K562 (cell line): ENCODE measurements around the gene EML5. TPM values are rescaled to one million over a fixed set of nuclear protein-coding genes. Genes with fewer than 3 reads are reported as not detected.

Source experiments
- ATAC-seq: fragments of 200-7000 bp; cut with Tn5 transposase; 3 replicates; pipeline ENCODE4 v1.9.1; 2020; ENCODE audit warnings: moderate library complexity
- BruUV-seq: library from RNA; stranded (reverse); fragments of 400-500 nt; replicated peaks from 2 replicates; lab custom pipeline; 2021; lab: Mats Ljungman, UMichigan
- CTCF ChIA-PET: fragments of 300-600 bp; formaldehyde crosslinking; extraction: SDS; loops from one replicate; lab custom pipeline; 2021; ENCODE audit warnings: low intra/inter-chr PET ratio; lab: Yijun Ruan, JAX
- POLR2A ChIA-PET: fragments of 300-600, 350-650 bp; sonication (Branson Sonifier 250); formaldehyde crosslinking; extraction: SDS; loops from one replicate; lab custom pipeline; 2021; ENCODE audit warnings: antibody characterized with exemption, inconsistent platforms; lab: Yijun Ruan, JAX
- DNase-seq, 4 experiments: peaks; one replicate each; pipeline versions ENCODE4 v3.0.0 to v3.0.0-alpha.2; 2011 to 2018; ENCODE audit warnings: low spot score in 3 of 4, mixed read lengths in 3 of 4; ENCODE audit errors: extremely low read depth in 1 of 4
- FAIRE-seq: peaks from 2 replicates; lab custom pipeline; 2011; peaks lifted over from hg19 to GRCh38; lab: Jason Lieb, UNC
- H2AFZ ChIP-seq: 2 replicates; pipeline ENCODE4 v1.6.0; 2011; ENCODE audit warnings: low read depth, low read length, control low read depth, inconsistent platforms
- H3K27ac ChIP-seq: fragments of 200-600 bp; 3 replicates; pipeline ENCODE4 v1.8.0; 2011; ENCODE audit warnings: low read depth, mild to moderate bottlenecking, control low read depth, inconsistent platforms, low read length, moderate library complexity, mixed read lengths; ENCODE audit errors: extremely low read depth
- H3K27me3 ChIP-seq, 2 experiments: fragments of 300-600 bp in 1 of 2; 2 replicates in 1 of 2; 3 replicates in 1 of 2; pipeline versions ENCODE4 v1.6.0 to v1.8.0; 2011; ENCODE audit warnings: inconsistent platforms in 2 of 2, low read length in 2 of 2, mild to moderate bottlenecking in 1 of 2, mixed read lengths in 1 of 2, moderate library complexity in 1 of 2; ENCODE audit not compliant: control insufficient read depth in 2 of 2, insufficient read depth in 2 of 2
- H3K36me3 ChIP-seq: fragments of 300-600 bp; 3 replicates; pipeline ENCODE4 v1.8.0; 2011; ENCODE audit warnings: mild to moderate bottlenecking, low read length, inconsistent platforms; ENCODE audit not compliant: control insufficient read depth, insufficient read depth
- H3K4me1 ChIP-seq, 2 experiments: fragments of 200-600 bp in 1 of 2; replicated peaks in 1 of 2; 2 replicates in 1 of 2; 3 replicates in 1 of 2; pipeline versions ENCODE4 v1.5.1 to v1.8.0; 2011; ENCODE audit warnings: inconsistent platforms in 2 of 2, low read length in 2 of 2, mild to moderate bottlenecking in 1 of 2, mixed read lengths in 1 of 2, moderate library complexity in 1 of 2; ENCODE audit not compliant: control insufficient read depth in 2 of 2, insufficient read depth in 2 of 2
- H3K4me2 ChIP-seq: 2 replicates; pipeline ENCODE4 v1.6.1; 2011; ENCODE audit warnings: low read length, control low read depth, inconsistent platforms, mixed read lengths; ENCODE audit not compliant: insufficient read depth
- H3K4me3 ChIP-seq: fragments of 200-600 bp; sonication (generic), shearing (Covaris generic); 2 replicates; pipeline ENCODE4 v1.5.1; 2016; ENCODE audit warnings: control low read depth, inconsistent platforms
- H3K79me2 ChIP-seq: fragments of 200-600 bp; 3 replicates; pipeline ENCODE4 v1.8.0; 2011; ENCODE audit warnings: low read length, inconsistent platforms; ENCODE audit not compliant: control insufficient read depth, insufficient read depth
- H3K9ac ChIP-seq, 2 experiments: 2 replicates each; pipeline versions ENCODE4 v1.6.0 to v1.6.1; 2011; ENCODE audit warnings: low read depth in 2 of 2, low read length in 2 of 2, control low read depth in 1 of 2, inconsistent platforms in 1 of 2, mild to moderate bottlenecking in 1 of 2, mixed read lengths in 1 of 2; ENCODE audit not compliant: insufficient read depth in 1 of 2
- H3K9me1 ChIP-seq: one replicate; pipeline ENCODE4 v1.6.0; 2011; ENCODE audit warnings: inconsistent platforms, mild to moderate bottlenecking, low read length, moderate library complexity; ENCODE audit not compliant: control insufficient read depth, insufficient read depth
- H3K9me3 ChIP-seq: replicated peaks from 2 replicates; pipeline ENCODE4 v1.5.1; 2011; ENCODE audit warnings: low read depth, low read length, inconsistent platforms; ENCODE audit not compliant: control insufficient read depth, insufficient read depth
- H4K20me1 ChIP-seq: replicated peaks from 2 replicates; pipeline ENCODE4 v1.6.1; 2011; ENCODE audit warnings: low read length, inconsistent platforms, mixed read lengths; ENCODE audit not compliant: control insufficient read depth, insufficient read depth
- ADNP ChIP-seq: fragments of 200-800 bp; sonication (Bioruptor generic); IDR thresholded peaks from 2 replicates; pipeline ENCODE4 v1.6.1; 2016; ENCODE audit warnings: missing genetic modification characterization, missing compliant biosample characterization
- AFF1 ChIP-seq, 2 experiments: fragments of 450-650 bp; IDR thresholded peaks; 2 replicates each; pipeline ENCODE4 v1.6.1; 2018; ENCODE audit warnings: mild to moderate bottlenecking in 2 of 2, low read depth in 1 of 2; ENCODE audit not compliant: partially characterized antibody in 2 of 2
- CBFB ChIP-seq: sonication (generic); formaldehyde crosslinking; IDR thresholded peaks from 2 replicates; pipeline ENCODE4 v1.4.0; 2020; ENCODE audit warnings: mild to moderate bottlenecking, missing genetic modification reagents
- ELK1 ChIP-seq: sonication (generic); formaldehyde crosslinking; IDR thresholded peaks from 2 replicates; pipeline ENCODE4 v1.8.1; 2022; ENCODE audit warnings: missing genetic modification reagents
- NFATC3 ChIP-seq: fragments of 450-650 bp; IDR thresholded peaks from 2 replicates; pipeline ENCODE4 v1.6.1; 2017; ENCODE audit warnings: mild to moderate bottlenecking
- NR0B1 ChIP-seq: fragments of 450-650 bp; IDR thresholded peaks from one replicate; pipeline ENCODE4 v1.6.1; 2018; ENCODE audit warnings: mild to moderate bottlenecking, moderate library complexity; ENCODE audit not compliant: partially characterized antibody
- NRF1 ChIP-seq, 2 experiments: fragments of 450-650 bp; IDR thresholded peaks in 1 of 2; conservative IDR thresholded peaks in 1 of 2; 2 replicates each; pipeline ENCODE4 v1.6.1; 2014; ENCODE audit warnings: mild to moderate bottlenecking in 2 of 2
- SMAD3 ChIP-seq: fragments of 450-650 bp; formaldehyde crosslinking; conservative IDR thresholded peaks from 2 replicates; pipeline ENCODE4 v1.4.0; 2020; ENCODE audit warnings: mild to moderate bottlenecking
- SMAD4 ChIP-seq: fragments of 250-450 bp; sonication (Bioruptor Pico); conservative IDR thresholded peaks from 2 replicates; pipeline ENCODE4 v1.8.0; 2021; ENCODE audit warnings: inconsistent platforms, mild to moderate bottlenecking, moderate library complexity
- TBP ChIP-seq: optimal IDR thresholded peaks from 2 replicates; pipeline ENCODE3; 2011; ENCODE audit warnings: low read depth, low read length, improper control_type of control experiment
- TEAD1 ChIP-seq, 2 experiments: fragments of 450-650 bp in 1 of 2; sonication (generic) in 1 of 2; formaldehyde crosslinking; IDR thresholded peaks; 2 replicates each; pipeline versions ENCODE4 v1.4.0 to v1.8.0; 2020 to 2022; ENCODE audit warnings: mild to moderate bottlenecking in 2 of 2, missing genetic modification reagents in 1 of 2
- ZBTB1 ChIP-seq: sonication (generic); formaldehyde crosslinking; IDR thresholded peaks from 2 replicates; pipeline ENCODE4 v1.8.1; 2023; ENCODE audit warnings: missing genetic modification reagents, low read depth, mild to moderate bottlenecking, borderline replicate concordance
- ZFP91 ChIP-seq: sonication (generic); formaldehyde crosslinking; IDR thresholded peaks from 2 replicates; pipeline ENCODE4 v1.8.0; 2022; ENCODE audit warnings: mild to moderate bottlenecking, missing genetic modification reagents
- ZNF408 ChIP-seq: fragments of 250-450 bp; sonication (Bioruptor Pico); IDR thresholded peaks from 2 replicates; pipeline ENCODE4 v1.4.0; 2020; ENCODE audit warnings: low read depth, mild to moderate bottlenecking, moderate library complexity
- ZNF41 ChIP-seq: fragments of 250-450 bp; sonication (Bioruptor Pico); conservative IDR thresholded peaks from 2 replicates; pipeline ENCODE4 v1.4.0; 2020; ENCODE audit warnings: mild to moderate bottlenecking
- WGBS: fragments of 100-300 bp; shearing (Covaris generic); methylation state at CpG from one replicate; pipeline ENCODE4 v1.1.6; 2016; ENCODE audit warnings: low coverage, mixed read lengths; ENCODE audit not compliant: insufficient coverage; ENCODE audit errors: missing lambda C conversion rate; 5-methylcytosine and 5-hydroxymethylcytosine counted together
- in situ Hi-C: fragments of 300-500 bp; cut with MboI; formaldehyde crosslinking; loops from 4 replicates; pipeline ENCODE4 v1.15.0; 2018; ENCODE audit warnings: inconsistent platforms, mixed read lengths
- intact Hi-C: fragments of 100-400 bp; cut with micrococcal nuclease; formaldehyde crosslinking; loops from 2 replicates; pipeline ENCODE4 v1.14.2; 2022
- polyA plus RNA-seq, 8 experiments: library from polyadenylated mRNA; depleted of rRNA in 4 of 8; stranded (reverse) in 5 of 8; unstranded in 3 of 8; fragments of >200 nt; fragmentation: Nextera tagmentation in 2 of 8; fragmentation: Illumina TruSeq in 1 of 8; extraction: Ambion mirVana in 2 of 8; extraction: Trizol in 1 of 8; gene quantifications; 2 replicates each; pipeline versions ENCODE4 v1.2.1 to v1.2.3, GENCODE V29; 2011 to 2014; ENCODE audit warnings: inconsistent platforms in 1 of 8, missing spikeins in 1 of 8
- total RNA-seq, 7 experiments: library from RNA; depleted of rRNA in 6 of 7; stranded (reverse); fragments of >200 nt in 6 of 7; fragmentation: Illumina TruSeq in 2 of 7; extraction: Trizol in 2 of 7; gene quantifications; 2 replicates each; pipeline versions ENCODE4 v1.2.1 to v1.2.3, GENCODE V29; 2011 to 2021; ENCODE audit warnings: low replicate concordance in 1 of 7

EML5 gene
- total and polyA plus RNA-seq, 9 of the 15 experiments (the other 6 are each of a cell fraction or from before 2014, with no cell fraction given), result 0.06 to 0.34 (median 0.22) TPM

GRCh38 chr14:88804035-88804434 lies 11.3 kb upstream of the EML5 start:
- no peaks in the 10 kb centered on the region for H3K79me2 ChIP-seq
- H4K20me1 ChIP-seq, result no peaks in the 10 kb centered on the region
- no peak overlapping the region for H3K4me3 ChIP-seq
- no peak for ATAC-seq
- H3K9ac ChIP-seq, result no peak overlapping the region
- no peaks in the 10 kb centered on the region for H3K9me3 ChIP-seq
- no peaks in the 10 kb centered on the region; a peak in 2 of 5 replicates for H3K4me1 ChIP-seq
- ChIA-PET CTCF (no interaction called here), POLR2A (no interaction called here)
- no peak overlapping the region for H3K4me2 ChIP-seq
- no peaks in the 10 kb centered on the region for H3K36me3 ChIP-seq
- WGBS, result 24% methylated on average over 2 of the region's 2 CpGs
- no peak overlapping the region for H3K27ac ChIP-seq
- no peaks in the 10 kb centered on the region for H3K9me1 ChIP-seq
- intact Hi-C loops, result no loop called here
- FAIRE-seq, result no peak
- DNase-seq, result no peak
- H3K27me3 ChIP-seq, result no peaks in the 10 kb centered on the region
- in situ Hi-C loops, result no loop called here
- H2AFZ ChIP-seq, result no peak overlapping the region
- no TSS peak for BruUV-seq
- TF ChIP-seq ELK1, result no peak
- TF ChIP-seq NRF1 (conservative IDR thresholded peaks at IDR 0.05 in 1 of 2, IDR thresholded peaks at IDR 0.05 in 1 of 2), result no peak
- no peak for TF ChIP-seq CBFB (CRISPR knock-in tag)
- TF ChIP-seq NFATC3, result no peak
- no peak for TF ChIP-seq ZBTB1 (CRISPR knock-in tag)
- no peak for TF ChIP-seq ZFP91 (CRISPR knock-in tag)
- no peak for TF ChIP-seq ZNF408 (CRISPR knock-in tag)
- TF ChIP-seq TEAD1 (CRISPR knock-in tag; IDR thresholded peaks at IDR 0.05), result no peak
- TF ChIP-seq ADNP (tag), result no peak
- no peak for TF ChIP-seq AFF1 (IDR thresholded peaks at IDR 0.05; ENCODE audit: low read depth in 1 of 2, partially characterized antibody in 2 of 2)
- no peak for TF ChIP-seq SMAD4
- TF ChIP-seq ZNF41, result no peak
- TF ChIP-seq NR0B1, result no peak
- no peak for TF ChIP-seq TBP
- TF ChIP-seq SMAD3 (CRISPR knock-in tag), result no peak
